Astrocyte of the cerebellum (primary cell): ENCODE results near the gene LAMA2.

ENCODE experiments used
- DNase-seq: peaks from one replicate; pipeline ENCODE4 v3.0.0-alpha.2; 2011; ENCODE audit warnings: low read depth
- H3K4me3 ChIP-seq: 2 replicates; pipeline ENCODE4 v1.5.1; 2011; ENCODE audit warnings: mild to moderate bottlenecking, low read depth, low read length, moderate library complexity
- in situ Hi-C: cut with HindIII; loops from 2 replicates; pipeline ENCODE4 v1.10.0; 2017; ENCODE audit warnings: low sequenced_read_pairs
- TF ChIP-seq, protein P1 (sequence below): IDR thresholded peaks from 2 replicates; pipeline ENCODE4 v1.5.1; 2012; ENCODE audit warnings: low read length, low read depth, moderate library complexity, mild to moderate bottlenecking; ENCODE audit errors: missing control alignments

LAMA2 gene

DNA sequence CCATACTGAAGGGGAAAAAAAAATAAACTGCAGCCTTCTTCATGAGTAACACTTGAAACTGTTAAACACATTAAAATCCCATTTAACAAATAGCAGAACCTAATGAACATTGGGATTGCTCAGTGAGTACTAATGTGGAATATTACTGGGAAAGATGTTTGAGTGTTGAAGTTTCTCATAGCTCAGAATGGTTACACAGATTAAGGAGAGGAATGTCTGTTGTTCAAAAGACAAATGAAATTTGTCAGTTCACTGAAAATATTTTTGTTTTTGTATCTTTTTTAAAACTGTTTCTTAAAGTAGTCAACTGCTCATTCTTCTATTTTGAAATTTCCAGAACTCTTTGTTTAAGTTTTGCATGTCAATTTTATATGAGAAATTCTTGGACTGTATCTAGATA is 374.3 kb downstream of the LAMA2 start:
- in situ Hi-C loops: no loop called here
- no peak for DNase-seq
- H3K4me3 ChIP-seq: no peak overlapping the region
- TF ChIP-seq, protein P1, sequence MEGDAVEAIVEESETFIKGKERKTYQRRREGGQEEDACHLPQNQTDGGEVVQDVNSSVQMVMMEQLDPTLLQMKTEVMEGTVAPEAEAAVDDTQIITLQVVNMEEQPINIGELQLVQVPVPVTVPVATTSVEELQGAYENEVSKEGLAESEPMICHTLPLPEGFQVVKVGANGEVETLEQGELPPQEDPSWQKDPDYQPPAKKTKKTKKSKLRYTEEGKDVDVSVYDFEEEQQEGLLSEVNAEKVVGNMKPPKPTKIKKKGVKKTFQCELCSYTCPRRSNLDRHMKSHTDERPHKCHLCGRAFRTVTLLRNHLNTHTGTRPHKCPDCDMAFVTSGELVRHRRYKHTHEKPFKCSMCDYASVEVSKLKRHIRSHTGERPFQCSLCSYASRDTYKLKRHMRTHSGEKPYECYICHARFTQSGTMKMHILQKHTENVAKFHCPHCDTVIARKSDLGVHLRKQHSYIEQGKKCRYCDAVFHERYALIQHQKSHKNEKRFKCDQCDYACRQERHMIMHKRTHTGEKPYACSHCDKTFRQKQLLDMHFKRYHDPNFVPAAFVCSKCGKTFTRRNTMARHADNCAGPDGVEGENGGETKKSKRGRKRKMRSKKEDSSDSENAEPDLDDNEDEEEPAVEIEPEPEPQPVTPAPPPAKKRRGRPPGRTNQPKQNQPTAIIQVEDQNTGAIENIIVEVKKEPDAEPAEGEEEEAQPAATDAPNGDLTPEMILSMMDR: no peak

DNA sequence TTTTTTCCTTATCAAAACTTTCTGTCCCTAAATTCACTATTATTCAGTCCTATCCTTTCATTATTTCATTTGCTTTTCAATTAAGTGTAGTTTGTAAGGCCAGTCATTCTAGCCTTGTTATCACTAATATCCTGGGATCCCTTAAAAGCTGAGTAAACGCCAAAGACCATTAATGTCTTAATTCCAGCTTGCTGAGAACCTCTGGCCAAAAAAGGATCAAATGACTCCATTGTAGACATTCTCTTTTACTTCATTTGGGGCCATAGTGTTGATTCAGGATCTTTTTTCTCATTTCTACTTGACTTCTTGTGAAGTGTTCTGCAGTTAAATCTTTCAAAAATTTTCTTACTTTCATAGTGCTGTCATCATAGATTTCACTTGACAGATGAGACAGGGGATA is 379.7 kb downstream of the LAMA2 start:
- TF ChIP-seq, protein P1: no peak
- no peak for DNase-seq
- in situ Hi-C loops: no loop called here
- no peak overlapping the region for H3K4me3 ChIP-seq

DNA sequence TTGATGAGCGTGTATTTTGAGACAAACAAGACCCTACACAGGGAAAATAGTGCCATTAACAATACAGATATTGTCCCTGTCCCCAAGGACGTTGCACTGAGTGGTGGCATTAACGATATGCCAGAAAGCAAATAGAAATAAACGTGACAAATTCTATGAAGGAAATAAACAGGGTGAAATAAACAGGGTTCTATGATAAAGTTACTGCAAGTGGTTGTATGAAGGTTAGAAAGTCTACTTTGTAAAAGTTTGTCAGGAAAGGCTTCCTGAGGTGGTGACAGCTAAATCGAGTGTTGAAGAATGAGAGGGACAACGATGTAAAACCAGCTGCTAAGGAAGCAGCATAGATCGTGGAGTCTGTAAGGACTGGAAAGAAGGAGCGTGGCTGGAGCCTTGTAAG is 380.2 kb downstream of the LAMA2 start:
- TF ChIP-seq, protein P1: no peak
- DNase-seq: no peak
- in situ Hi-C loops: no loop called here
- no peak overlapping the region for H3K4me3 ChIP-seq

DNA sequence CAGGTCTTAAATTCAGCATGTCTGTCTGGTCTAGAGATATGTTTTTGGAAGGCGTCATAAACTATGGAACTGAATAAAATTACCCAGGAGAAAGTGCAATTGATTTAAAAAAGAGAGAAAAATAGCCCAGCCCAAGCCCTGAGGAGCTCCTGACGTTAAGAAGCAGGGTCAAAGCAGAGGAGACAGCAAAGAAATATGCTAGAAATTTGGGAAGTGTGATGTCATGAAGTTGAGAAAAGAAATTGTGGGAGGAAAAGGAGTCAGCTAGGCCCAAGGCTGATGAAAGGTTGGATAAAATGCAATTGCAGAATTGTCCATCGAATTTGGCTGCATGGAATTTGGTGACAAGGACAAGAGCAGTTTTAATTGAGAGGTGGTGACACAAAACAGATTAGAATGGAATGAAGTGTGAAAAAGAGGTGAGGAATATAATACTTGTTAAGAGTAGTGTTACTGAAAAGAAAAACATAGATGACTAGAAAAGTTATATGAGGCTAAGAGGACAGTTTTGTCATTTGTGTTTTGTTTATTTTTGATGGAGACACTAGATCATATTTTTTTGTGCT is 381.6 kb downstream of the LAMA2 start:
- H3K4me3 ChIP-seq: no peak overlapping the region
- in situ Hi-C loops: no loop called here
- no peak for DNase-seq
- TF ChIP-seq, protein P1: no peak

DNA sequence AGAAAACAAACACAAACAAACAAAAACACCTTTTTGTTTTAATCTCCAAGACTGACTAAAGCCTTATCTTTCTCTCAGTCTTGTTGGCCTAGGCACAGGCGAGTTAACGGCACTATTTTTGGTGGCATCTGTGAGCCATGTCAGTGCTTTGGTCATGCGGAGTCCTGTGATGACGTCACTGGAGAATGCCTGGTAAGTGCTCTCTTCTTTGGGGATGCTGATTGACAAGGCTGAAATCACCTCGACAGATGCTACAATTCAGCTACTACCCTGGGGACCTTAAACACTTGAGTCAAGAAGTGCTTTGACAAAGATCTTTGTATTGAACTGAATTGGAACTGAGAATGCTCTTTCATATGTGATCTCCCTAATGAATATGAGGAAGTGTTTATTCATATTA is 384.1 kb downstream of the LAMA2 start:
- no peak overlapping the region for H3K4me3 ChIP-seq
- no peak for DNase-seq
- TF ChIP-seq, protein P1: no peak
- in situ Hi-C loops: no loop called here

DNA sequence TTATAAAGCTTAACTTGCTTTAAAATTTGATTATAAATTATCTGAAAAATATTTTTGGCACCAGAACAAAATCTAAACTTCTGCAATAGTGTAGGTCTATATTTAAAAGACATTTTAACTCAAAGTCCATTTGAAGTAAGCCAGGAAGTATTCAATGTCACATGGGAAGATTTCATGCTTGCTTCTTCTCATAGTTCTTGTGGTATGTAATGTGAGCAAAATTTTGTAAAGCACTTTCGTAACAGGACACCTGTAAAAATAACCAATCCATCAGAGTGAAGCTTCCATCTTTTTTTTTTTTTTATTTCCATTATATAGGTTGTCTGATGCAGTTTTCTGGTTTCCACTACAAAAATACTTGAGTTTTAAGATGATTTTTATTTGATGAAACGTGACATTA is 386.1 kb downstream of the LAMA2 start:
- no peak for DNase-seq
- TF ChIP-seq, protein P1: no peak
- in situ Hi-C loops: no loop called here

DNA sequence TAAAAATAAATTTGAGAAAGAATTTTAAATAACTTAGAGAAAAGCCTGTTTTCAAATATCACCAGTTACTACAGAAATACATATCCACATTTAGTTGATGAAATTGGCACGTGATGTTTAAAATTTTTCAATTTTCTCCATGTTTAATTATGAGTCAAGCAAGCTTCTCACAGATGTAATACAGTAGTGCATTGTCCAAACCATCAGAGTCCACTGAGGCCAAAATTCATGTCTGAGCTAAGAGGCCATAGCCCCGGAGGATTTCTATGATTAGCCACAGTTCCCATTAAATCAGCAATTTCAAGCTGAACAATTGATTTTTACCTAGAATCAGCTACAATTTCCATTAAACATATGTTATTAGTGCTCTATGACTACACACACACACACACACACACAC is 387.0 kb downstream of the LAMA2 start:
- in situ Hi-C loops: no loop called here
- H3K4me3 ChIP-seq: no peak overlapping the region
- TF ChIP-seq, protein P1: no peak
- no peak for DNase-seq

More for the DNA sequence above, 386.1 kb downstream of the LAMA2 start:
- H3K4me3 ChIP-seq: no peak overlapping the region
